WTC11 (cell line): Measurements from ENCODE around the gene AIG1. TPM values are rescaled to one million over a fixed set of nuclear protein-coding genes. Genes with fewer than 3 reads are reported as not detected.

ENCODE experiments used
- ATAC-seq: fragments of 200-7000 bp; cut with Tn5 transposase; 2 replicates; pipeline ENCODE4 v1.10.0; 2021; ENCODE audit warnings: mild to moderate bottlenecking, moderate library complexity
- CTCF ChIA-PET: fragments of 300-600 bp; sonication (Branson Sonifier 250); formaldehyde crosslinking; loops from one replicate; lab custom pipeline; 2021; ENCODE audit warnings: antibody characterized with exemption; lab: Charles Lee
- POLR2A ChIA-PET: fragments of 350-600 bp; sonication (Branson Sonifier 250); formaldehyde crosslinking; loops from one replicate; lab custom pipeline; 2021; ENCODE audit warnings: antibody characterized with exemption; lab: Charles Lee
- DNase-seq: peaks from one replicate; pipeline ENCODE4 v3.0.0; 2021; ENCODE audit warnings: low spot score
- H3K27ac Mint-ChIP-seq: 2 replicates; pipeline ENCODE4 v1.8.0; 2021; ENCODE audit warnings: mixed read lengths
- H3K27me3 Mint-ChIP-seq: 2 replicates; pipeline ENCODE4 v1.8.0; 2021; ENCODE audit warnings: low read depth, mild to moderate bottlenecking, moderate library complexity, mixed read lengths
- H3K36me3 Mint-ChIP-seq: 2 replicates; pipeline ENCODE4 v1.8.0; 2021; ENCODE audit warnings: mixed read lengths
- H3K4me1 Mint-ChIP-seq: 2 replicates; pipeline ENCODE4 v1.8.0; 2022; ENCODE audit warnings: mixed read lengths
- H3K4me3 Mint-ChIP-seq: 2 replicates; pipeline ENCODE4 v1.8.0; 2021; ENCODE audit warnings: mild to moderate bottlenecking, moderate library complexity, mixed read lengths
- H3K9me3 Mint-ChIP-seq: 2 replicates; pipeline ENCODE4 v1.8.0; 2021; ENCODE audit warnings: mixed read lengths
- AR ChIP-seq: fragments of 250-450 bp; sonication (Bioruptor Pico); IDR thresholded peaks from 2 replicates; pipeline ENCODE4 v1.9.0; 2021; ENCODE audit warnings: mild to moderate bottlenecking
- CREB1 ChIP-seq: sonication (generic); formaldehyde crosslinking; IDR thresholded peaks from 2 replicates; pipeline ENCODE4 v1.8.0; 2023; ENCODE audit warnings: mild to moderate bottlenecking, missing genetic modification reagents
- E2F4 ChIP-seq: sonication (generic); formaldehyde crosslinking; IDR thresholded peaks from 2 replicates; pipeline ENCODE4 v1.8.1; 2022; ENCODE audit warnings: low read depth, mild to moderate bottlenecking, moderate library complexity, missing genetic modification reagents, borderline replicate concordance
- ELF4 ChIP-seq: sonication (generic); formaldehyde crosslinking; IDR thresholded peaks from 2 replicates; pipeline ENCODE4 v1.8.1; 2022; ENCODE audit warnings: low read depth, mild to moderate bottlenecking, moderate library complexity, missing genetic modification reagents
- ETV6 ChIP-seq: sonication (generic); formaldehyde crosslinking; IDR thresholded peaks from 2 replicates; pipeline ENCODE4 v1.8.1; 2022; ENCODE audit warnings: mild to moderate bottlenecking, missing genetic modification reagents
- FOXK1 ChIP-seq: sonication (generic); formaldehyde crosslinking; IDR thresholded peaks from 2 replicates; pipeline ENCODE4 v1.8.0; 2022; ENCODE audit warnings: mild to moderate bottlenecking, moderate library complexity, missing genetic modification reagents
- GRHL2 ChIP-seq: fragments of 250-450 bp; sonication (Bioruptor Pico); IDR thresholded peaks from 2 replicates; pipeline ENCODE4 v1.8.0; 2022; ENCODE audit warnings: mild to moderate bottlenecking, moderate library complexity; ENCODE audit not compliant: insufficient replicate concordance, severe bottlenecking
- GTF2I ChIP-seq: fragments of 250-450 bp; sonication (Bioruptor Pico); conservative IDR thresholded peaks from 2 replicates; pipeline ENCODE4 v1.4.0; 2021; ENCODE audit warnings: mild to moderate bottlenecking
- JUN ChIP-seq: sonication (generic); formaldehyde crosslinking; IDR thresholded peaks from 2 replicates; pipeline ENCODE4 v1.8.0; 2023; ENCODE audit warnings: mild to moderate bottlenecking, missing genetic modification reagents
- MXD4 ChIP-seq: fragments of 250-450 bp; sonication (Bioruptor Pico); IDR thresholded peaks from 2 replicates; pipeline ENCODE4 v1.8.0; 2021; ENCODE audit warnings: mild to moderate bottlenecking, moderate library complexity, borderline replicate concordance
- NFE2L1 ChIP-seq: sonication (generic); formaldehyde crosslinking; IDR thresholded peaks from 2 replicates; pipeline ENCODE4 v1.8.1; 2023; ENCODE audit warnings: missing genetic modification reagents
- NR1H2 ChIP-seq: sonication (generic); formaldehyde crosslinking; IDR thresholded peaks from 2 replicates; pipeline ENCODE4 v1.9.0; 2021; ENCODE audit warnings: mild to moderate bottlenecking, moderate library complexity, missing genetic modification reagents
- NR2C2 ChIP-seq: sonication (generic); formaldehyde crosslinking; IDR thresholded peaks from 2 replicates; pipeline ENCODE4 v1.8.0; 2022; ENCODE audit warnings: mild to moderate bottlenecking, missing genetic modification reagents
- OVOL2 ChIP-seq: fragments of 250-450 bp; sonication (Bioruptor Pico); IDR thresholded peaks from 2 replicates; pipeline ENCODE4 v1.9.0; 2021; ENCODE audit warnings: mild to moderate bottlenecking, borderline replicate concordance
- RORB ChIP-seq: fragments of 250-450 bp; sonication (Bioruptor Pico); IDR thresholded peaks from 2 replicates; pipeline ENCODE4 v1.9.0; 2021; ENCODE audit warnings: mild to moderate bottlenecking
- SMAD3 ChIP-seq: sonication (generic); formaldehyde crosslinking; IDR thresholded peaks from 2 replicates; pipeline ENCODE4 v1.8.0; 2022; ENCODE audit warnings: missing genetic modification reagents, mild to moderate bottlenecking, borderline replicate concordance
- SMAD4 ChIP-seq: sonication (generic); formaldehyde crosslinking; IDR thresholded peaks from 2 replicates; pipeline ENCODE4 v1.8.0; 2022; ENCODE audit warnings: mild to moderate bottlenecking, missing genetic modification reagents
- TCF7 ChIP-seq: sonication (generic); formaldehyde crosslinking; IDR thresholded peaks from 2 replicates; pipeline ENCODE4 v1.8.0; 2022; ENCODE audit warnings: mild to moderate bottlenecking, low read depth, missing genetic modification reagents, moderate library complexity
- TEAD4 ChIP-seq: sonication (generic); formaldehyde crosslinking; IDR thresholded peaks from 2 replicates; pipeline ENCODE4 v1.8.0; 2022; ENCODE audit warnings: mild to moderate bottlenecking, missing genetic modification reagents
- USF2 ChIP-seq: sonication (generic); formaldehyde crosslinking; IDR thresholded peaks from 2 replicates; pipeline ENCODE4 v1.8.1; 2023; ENCODE audit warnings: mild to moderate bottlenecking, missing genetic modification reagents, moderate library complexity
- ZMAT4 ChIP-seq: fragments of 250-450 bp; sonication (Bioruptor Pico); IDR thresholded peaks from 2 replicates; pipeline ENCODE4 v1.9.0; 2021; ENCODE audit warnings: mild to moderate bottlenecking
- ZNF121 ChIP-seq: sonication (generic); formaldehyde crosslinking; IDR thresholded peaks from 2 replicates; pipeline ENCODE4 v1.8.0; 2023; ENCODE audit warnings: missing genetic modification reagents
- ZNF219 ChIP-seq: sonication (generic); formaldehyde crosslinking; IDR thresholded peaks from 2 replicates; pipeline ENCODE4 v1.8.0; 2023; ENCODE audit warnings: missing genetic modification reagents, mild to moderate bottlenecking, borderline replicate concordance
- ZNF671 ChIP-seq: fragments of 250-450 bp; sonication (Bioruptor Pico); IDR thresholded peaks from 2 replicates; pipeline ENCODE4 v1.8.0; 2021; ENCODE audit warnings: mild to moderate bottlenecking
- total RNA-seq: library from RNA; stranded (reverse); gene quantifications from 3 replicates; pipeline ENCODE4 v1.2.3, GENCODE V29; 2021
- TF ChIP-seq, protein P1 (sequence below): fragments of 250-450 bp; sonication (Bioruptor Pico); IDR thresholded peaks from 2 replicates; pipeline ENCODE4 v1.9.0; 2021; ENCODE audit warnings: moderate library complexity, mild to moderate bottlenecking, inconsistent platforms, borderline replicate concordance
- TF ChIP-seq, protein P2 (sequence below): sonication (generic); formaldehyde crosslinking; IDR thresholded peaks from 2 replicates; pipeline ENCODE4 v1.8.0; 2022; ENCODE audit warnings: missing genetic modification reagents

AIG1 gene
- total RNA-seq, 1 experiment from 2014 or later, result 38.8 TPM

DNA sequence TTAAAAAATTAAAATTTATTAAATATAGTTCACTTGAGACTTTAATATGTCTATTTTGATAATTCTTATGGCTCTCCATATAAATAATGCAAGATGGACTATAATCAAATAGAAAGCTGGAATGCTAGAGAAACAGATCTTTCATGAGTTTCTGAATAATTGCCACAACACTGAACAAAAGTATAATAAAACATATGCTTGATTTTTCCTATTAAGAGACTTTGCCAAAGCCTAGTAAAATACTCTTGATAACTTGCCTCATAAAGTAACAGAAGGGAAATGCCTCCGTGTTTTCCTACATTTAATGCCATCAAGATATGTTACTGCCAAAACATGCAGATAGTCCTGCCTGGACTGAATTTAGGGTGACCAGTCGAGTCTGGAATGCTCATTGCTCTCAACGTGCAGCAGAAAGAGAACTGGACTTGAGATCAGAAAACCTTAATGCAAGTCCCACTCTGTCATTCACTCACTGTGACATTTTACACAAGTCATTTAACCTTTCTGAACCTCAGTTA is 153.2 kb downstream of the AIG1 start (continued):
- TF ChIP-seq ELF4 (no peak), ZNF671 (CRISPR knock-in tag) (no peak), FOXK1 (no peak), TEAD4 (no peak), GRHL2 (CRISPR knock-in tag) (no peak), ETV6 (CRISPR knock-in tag) (no peak)

DNA sequence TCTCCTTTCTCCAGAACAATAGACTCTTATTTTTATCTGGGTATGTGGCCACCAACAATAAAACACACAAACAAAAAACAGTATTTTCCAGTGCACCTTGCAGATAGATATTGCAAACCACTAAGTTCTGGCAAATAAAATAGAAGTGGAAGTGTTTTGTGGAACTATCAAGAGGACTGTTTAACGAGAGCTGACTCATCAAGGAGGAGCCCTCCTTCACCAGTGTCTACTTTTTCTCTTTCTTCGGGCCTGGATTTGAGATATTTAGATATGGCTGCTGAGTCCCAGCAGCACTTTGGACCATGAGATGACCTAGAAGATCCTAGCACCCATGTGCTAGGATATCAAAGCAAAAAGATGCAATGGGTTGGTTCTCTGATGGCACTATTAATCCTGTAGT is 154.7 kb downstream of the AIG1 start:
- DNase-seq (no peak), ATAC-seq (no peak)
- Mint-ChIP-seq H3K36me3 (no peaks in the 10 kb centered on the region), H3K4me1 (peaks cover 8% of the 10 kb centered on the region), H3K27ac (no peak overlapping the region), H3K4me3 (no peak overlapping the region), H3K27me3 (no peaks in the 10 kb centered on the region), H3K9me3 (0 out of 2 replicates have a peak, but pooled peaks cover under 1% of the 10 kb centered on the region)
- CTCF ChIA-PET, result no interaction called here
- no peak for TF ChIP-seq NFE2L1 (CRISPR knock-in tag)
- no peak for TF ChIP-seq SMAD4 (CRISPR knock-in tag)
- no peak for TF ChIP-seq OVOL2
- no peak for TF ChIP-seq CREB1
- TF ChIP-seq ZNF219, result no peak
- TF ChIP-seq, protein P1, sequence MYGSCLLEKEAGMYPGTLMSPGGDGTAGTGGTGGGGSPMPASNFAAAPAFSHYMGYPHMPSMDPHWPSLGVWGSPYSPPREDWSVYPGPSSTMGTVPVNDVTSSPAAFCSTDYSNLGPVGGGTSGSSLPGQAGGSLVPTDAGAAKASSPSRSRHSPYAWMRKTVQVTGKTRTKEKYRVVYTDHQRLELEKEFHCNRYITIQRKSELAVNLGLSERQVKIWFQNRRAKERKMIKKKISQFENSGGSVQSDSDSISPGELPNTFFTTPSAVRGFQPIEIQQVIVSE (CRISPR knock-in tag), result no peak
- no peak for TF ChIP-seq GTF2I
- no peak for TF ChIP-seq USF2 (CRISPR knock-in tag)
- TF ChIP-seq ZNF121 (CRISPR knock-in tag), result no peak
- no peak for TF ChIP-seq TCF7 (CRISPR knock-in tag)
- no peak for TF ChIP-seq NR2C2 (CRISPR knock-in tag)
- TF ChIP-seq ZMAT4 (CRISPR knock-in tag), result no peak
- no peak for TF ChIP-seq E2F4 (CRISPR knock-in tag)
- no peak for TF ChIP-seq NR1H2 (CRISPR knock-in tag)
- no peak for TF ChIP-seq JUN (CRISPR knock-in tag)
- no peak for TF ChIP-seq AR (CRISPR knock-in tag)
- TF ChIP-seq RORB (CRISPR knock-in tag), result no peak
- no peak for TF ChIP-seq SMAD3 (CRISPR knock-in tag)
- TF ChIP-seq, protein P2, sequence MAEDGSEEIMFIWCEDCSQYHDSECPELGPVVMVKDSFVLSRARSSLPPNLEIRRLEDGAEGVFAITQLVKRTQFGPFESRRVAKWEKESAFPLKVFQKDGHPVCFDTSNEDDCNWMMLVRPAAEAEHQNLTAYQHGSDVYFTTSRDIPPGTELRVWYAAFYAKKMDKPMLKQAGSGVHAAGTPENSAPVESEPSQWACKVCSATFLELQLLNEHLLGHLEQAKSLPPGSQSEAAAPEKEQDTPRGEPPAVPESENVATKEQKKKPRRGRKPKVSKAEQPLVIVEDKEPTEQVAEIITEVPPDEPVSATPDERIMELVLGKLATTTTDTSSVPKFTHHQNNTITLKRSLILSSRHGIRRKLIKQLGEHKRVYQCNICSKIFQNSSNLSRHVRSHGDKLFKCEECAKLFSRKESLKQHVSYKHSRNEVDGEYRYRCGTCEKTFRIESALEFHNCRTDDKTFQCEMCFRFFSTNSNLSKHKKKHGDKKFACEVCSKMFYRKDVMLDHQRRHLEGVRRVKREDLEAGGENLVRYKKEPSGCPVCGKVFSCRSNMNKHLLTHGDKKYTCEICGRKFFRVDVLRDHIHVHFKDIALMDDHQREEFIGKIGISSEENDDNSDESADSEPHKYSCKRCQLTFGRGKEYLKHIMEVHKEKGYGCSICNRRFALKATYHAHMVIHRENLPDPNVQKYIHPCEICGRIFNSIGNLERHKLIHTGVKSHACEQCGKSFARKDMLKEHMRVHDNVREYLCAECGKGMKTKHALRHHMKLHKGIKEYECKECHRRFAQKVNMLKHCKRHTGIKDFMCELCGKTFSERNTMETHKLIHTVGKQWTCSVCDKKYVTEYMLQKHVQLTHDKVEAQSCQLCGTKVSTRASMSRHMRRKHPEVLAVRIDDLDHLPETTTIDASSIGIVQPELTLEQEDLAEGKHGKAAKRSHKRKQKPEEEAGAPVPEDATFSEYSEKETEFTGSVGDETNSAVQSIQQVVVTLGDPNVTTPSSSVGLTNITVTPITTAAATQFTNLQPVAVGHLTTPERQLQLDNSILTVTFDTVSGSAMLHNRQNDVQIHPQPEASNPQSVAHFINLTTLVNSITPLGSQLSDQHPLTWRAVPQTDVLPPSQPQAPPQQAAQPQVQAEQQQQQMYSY (CRISPR knock-in tag), result no peak
- TF ChIP-seq MXD4, result no peak
- POLR2A ChIA-PET, result no interaction called here
